HCT116 (cell line): ENCODE data around the gene LMBR1L.

Experiments used
- EZH2phosphoT487 ChIP-seq: fragments of 200-600 bp; IDR thresholded peaks from 2 replicates; pipeline ENCODE4 v1.6.1; 2018; ENCODE audit warnings: antibody characterized with exemption, borderline replicate concordance
- TCF7L2 ChIP-seq: IDR thresholded peaks from 2 replicates; pipeline ENCODE4 v1.7.0; 2011; ENCODE audit warnings: borderline replicate concordance, inconsistent platforms; ENCODE audit not compliant: insufficient read depth, insufficient read length; ENCODE audit errors: extremely low read depth
- ZNF274 ChIP-seq: fragments of 200-500 bp; sonication (Bioruptor generic); IDR thresholded peaks from 2 replicates; pipeline ENCODE4 v1.6.1; 2014; ENCODE audit warnings: mild to moderate bottlenecking, low read depth, low read length, inconsistent platforms
- TF ChIP-seq, protein P1 (sequence below), 3 experiments: fragments of 200-600 bp in 1 of 3; sonication (generic) in 1 of 3; IDR thresholded peaks in 2 of 3; conservative IDR thresholded peaks in 1 of 3; 2 replicates each; pipeline ENCODE4 v1.5.1; 2012 to 2017; ENCODE audit warnings: low read depth in 2 of 3, low read length in 2 of 3, antibody characterized with exemption in 1 of 3, borderline replicate concordance in 1 of 3, control low read depth in 1 of 3, mild to moderate bottlenecking in 1 of 3, mixed read lengths in 1 of 3, mixed run types in 1 of 3, moderate library complexity in 1 of 3; ENCODE audit not compliant: insufficient read depth in 1 of 3

DNA sequence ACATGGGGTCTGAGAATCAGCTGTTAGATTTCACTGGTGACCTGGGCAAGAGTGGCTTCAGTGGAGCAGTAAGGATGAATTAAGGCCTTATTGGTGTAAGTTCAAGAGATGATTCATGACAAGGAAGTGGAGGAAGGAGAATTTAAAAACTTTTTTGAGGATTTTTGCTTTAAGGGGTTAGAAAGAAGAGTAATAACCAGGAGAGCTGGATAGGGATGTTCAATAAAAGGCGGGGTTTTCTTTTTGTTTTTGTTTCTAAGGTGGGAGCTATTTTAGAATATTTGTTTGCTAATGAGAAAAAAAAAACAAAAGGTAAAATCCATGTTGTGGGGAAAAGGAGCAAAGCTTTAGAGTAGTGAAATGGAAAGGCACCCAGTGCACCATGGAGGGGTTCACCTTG lies 35.8 kb upstream of the LMBR1L start:
- TF ChIP-seq, protein P1, sequence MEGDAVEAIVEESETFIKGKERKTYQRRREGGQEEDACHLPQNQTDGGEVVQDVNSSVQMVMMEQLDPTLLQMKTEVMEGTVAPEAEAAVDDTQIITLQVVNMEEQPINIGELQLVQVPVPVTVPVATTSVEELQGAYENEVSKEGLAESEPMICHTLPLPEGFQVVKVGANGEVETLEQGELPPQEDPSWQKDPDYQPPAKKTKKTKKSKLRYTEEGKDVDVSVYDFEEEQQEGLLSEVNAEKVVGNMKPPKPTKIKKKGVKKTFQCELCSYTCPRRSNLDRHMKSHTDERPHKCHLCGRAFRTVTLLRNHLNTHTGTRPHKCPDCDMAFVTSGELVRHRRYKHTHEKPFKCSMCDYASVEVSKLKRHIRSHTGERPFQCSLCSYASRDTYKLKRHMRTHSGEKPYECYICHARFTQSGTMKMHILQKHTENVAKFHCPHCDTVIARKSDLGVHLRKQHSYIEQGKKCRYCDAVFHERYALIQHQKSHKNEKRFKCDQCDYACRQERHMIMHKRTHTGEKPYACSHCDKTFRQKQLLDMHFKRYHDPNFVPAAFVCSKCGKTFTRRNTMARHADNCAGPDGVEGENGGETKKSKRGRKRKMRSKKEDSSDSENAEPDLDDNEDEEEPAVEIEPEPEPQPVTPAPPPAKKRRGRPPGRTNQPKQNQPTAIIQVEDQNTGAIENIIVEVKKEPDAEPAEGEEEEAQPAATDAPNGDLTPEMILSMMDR (IDR thresholded peaks at IDR 0.05 in 2 of 3, conservative IDR thresholded peaks at IDR 0.05 in 1 of 3; ENCODE audit: borderline replicate concordance in 1 of 3, insufficient read depth in 1 of 3, low read depth in 2 of 3, low read length in 2 of 3): no peak
- no peak for TF ChIP-seq ZNF274
- no peak for TF ChIP-seq EZH2phosphoT487
- no peak for TF ChIP-seq TCF7L2
